ENCODE results near the gene FAHD2A. TPM values are rescaled to one million over a fixed set of nuclear protein-coding genes. Genes with fewer than 3 reads are reported as not detected.
A peak's percentile ranks its signal among the peaks of the same experiment; 100 is the strongest.

FAHD2A gene
- total and polyA plus RNA-seq, 8 donors: 23.6 to 42.3 (median 37.3) TPM

DNA sequence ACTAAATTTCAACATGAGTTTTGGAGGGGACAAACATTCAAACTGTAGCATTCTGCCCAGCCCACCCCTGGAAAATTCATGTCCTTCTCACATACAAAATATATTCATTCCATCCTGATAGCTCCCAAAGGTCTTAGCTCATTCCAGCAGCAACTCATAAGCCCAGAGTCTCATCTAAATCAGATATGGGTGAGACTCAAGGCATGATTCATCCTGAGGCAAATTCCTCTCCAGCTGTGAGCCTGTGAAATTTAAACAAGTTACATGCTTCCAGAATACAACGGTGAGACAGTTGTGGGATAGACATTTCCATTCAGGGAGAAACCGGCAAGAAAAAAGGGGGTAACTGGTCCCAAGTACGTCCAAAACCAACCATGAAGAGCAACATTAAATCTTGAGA is 43.5 kb upstream of the FAHD2A start:
- DNase-seq (no peak), ATAC-seq (peak; percentile 14)
- no peaks in the 10 kb centered on the region for H3K4me1 ChIP-seq
- intact Hi-C loops (cut with DNase I): no loop called here
- no peak overlapping the region for H3K4me3 ChIP-seq
- H3K27ac ChIP-seq: no peak overlapping the region
- TF ChIP-seq, protein P1, sequence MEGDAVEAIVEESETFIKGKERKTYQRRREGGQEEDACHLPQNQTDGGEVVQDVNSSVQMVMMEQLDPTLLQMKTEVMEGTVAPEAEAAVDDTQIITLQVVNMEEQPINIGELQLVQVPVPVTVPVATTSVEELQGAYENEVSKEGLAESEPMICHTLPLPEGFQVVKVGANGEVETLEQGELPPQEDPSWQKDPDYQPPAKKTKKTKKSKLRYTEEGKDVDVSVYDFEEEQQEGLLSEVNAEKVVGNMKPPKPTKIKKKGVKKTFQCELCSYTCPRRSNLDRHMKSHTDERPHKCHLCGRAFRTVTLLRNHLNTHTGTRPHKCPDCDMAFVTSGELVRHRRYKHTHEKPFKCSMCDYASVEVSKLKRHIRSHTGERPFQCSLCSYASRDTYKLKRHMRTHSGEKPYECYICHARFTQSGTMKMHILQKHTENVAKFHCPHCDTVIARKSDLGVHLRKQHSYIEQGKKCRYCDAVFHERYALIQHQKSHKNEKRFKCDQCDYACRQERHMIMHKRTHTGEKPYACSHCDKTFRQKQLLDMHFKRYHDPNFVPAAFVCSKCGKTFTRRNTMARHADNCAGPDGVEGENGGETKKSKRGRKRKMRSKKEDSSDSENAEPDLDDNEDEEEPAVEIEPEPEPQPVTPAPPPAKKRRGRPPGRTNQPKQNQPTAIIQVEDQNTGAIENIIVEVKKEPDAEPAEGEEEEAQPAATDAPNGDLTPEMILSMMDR (IDR thresholded peaks at IDR 0.05): no peak
- H3K9me3 ChIP-seq: no peaks in the 10 kb centered on the region
- H3K36me3 ChIP-seq: no peaks in the 10 kb centered on the region
- H3K27me3 ChIP-seq: peaks cover 0 to 4% of the 10 kb centered on the region in 2 donors

DNA sequence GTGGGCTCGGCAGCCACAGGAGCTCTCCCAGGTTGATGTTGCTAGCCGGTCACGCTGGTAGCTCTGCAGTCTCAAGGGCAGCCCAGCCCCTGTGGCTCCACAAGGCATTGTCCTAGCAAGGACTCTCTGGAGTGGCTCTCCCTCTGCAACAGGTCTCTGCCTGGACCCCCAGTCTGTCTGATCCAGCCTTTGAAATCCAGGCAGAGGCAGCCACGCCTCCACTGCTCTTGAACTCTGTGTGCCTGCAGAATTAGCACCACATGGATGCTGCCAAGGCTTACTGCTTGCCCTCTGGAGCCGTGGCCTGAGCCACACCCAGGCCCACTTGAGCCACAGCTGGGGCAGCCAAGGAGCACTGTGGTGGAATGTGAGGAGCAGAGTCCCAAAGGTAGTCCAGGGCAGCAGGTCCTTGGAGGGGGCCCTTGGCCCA is 43.0 kb upstream of the FAHD2A start:
- no peaks in the 10 kb centered on the region for H3K9me3 ChIP-seq
- TF ChIP-seq, protein P1 (IDR thresholded peaks at IDR 0.05): no peak
- no peak overlapping the region for H3K4me3 ChIP-seq
- ATAC-seq (no peak), DNase-seq (peak in 2 of 4 donors; percentile 14 to 57)
- no peaks in the 10 kb centered on the region for H3K36me3 ChIP-seq
- no peak overlapping the region for H3K27ac ChIP-seq
- intact Hi-C loops (cut with DNase I): no loop called here
- no peaks in the 10 kb centered on the region for H3K4me1 ChIP-seq
- H3K27me3 ChIP-seq: peaks cover 0 to 4% of the 10 kb centered on the region in 2 donors

DNA sequence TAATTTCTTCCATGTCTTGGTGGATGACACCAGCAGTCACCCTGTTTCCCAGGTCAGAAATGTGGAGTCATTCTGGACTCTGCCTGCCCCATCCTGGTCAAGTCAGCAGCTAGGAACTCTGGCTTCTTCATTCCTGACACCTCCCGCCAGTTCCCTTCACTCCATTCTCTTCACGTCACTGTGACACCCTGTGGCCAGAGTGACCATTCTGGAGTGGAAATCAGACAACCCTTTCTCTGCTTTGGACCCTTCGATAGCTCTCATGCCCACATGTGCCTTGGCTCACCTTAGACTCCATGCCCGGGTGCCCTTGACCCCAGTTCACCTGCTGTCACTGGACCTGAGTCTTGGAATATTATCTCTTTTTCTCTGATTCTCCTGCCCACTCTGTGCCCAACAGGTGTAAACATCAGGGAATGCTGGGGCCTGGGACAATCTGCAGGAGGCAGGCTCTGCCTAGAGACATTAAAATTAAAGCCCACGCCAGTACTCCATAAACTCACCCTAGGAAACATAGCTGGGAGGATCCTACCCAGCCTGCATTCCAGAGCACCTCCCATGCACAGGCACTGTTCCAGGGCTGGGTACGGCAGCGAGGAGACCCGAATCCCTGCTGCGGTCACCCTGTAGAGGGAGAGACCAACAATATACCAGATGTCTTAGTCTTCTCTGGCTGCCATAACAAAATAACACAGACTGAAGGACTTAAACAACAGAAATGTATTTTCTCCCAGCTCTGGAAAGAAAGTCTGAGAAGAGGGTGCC is 41.1 kb upstream of the FAHD2A start:
- peak in 2 of 4 donors; percentile 19 to 20 for DNase-seq
- TF ChIP-seq, protein P1 (IDR thresholded peaks at IDR 0.05): no peak
- H3K27me3 ChIP-seq: peaks cover 0 to 15% of the 10 kb centered on the region in 2 donors
- ATAC-seq: no peak
- intact Hi-C loops (cut with DNase I): no loop called here
- H3K27ac ChIP-seq: no peak overlapping the region
- H3K36me3 ChIP-seq: no peaks in the 10 kb centered on the region
- H3K4me1 ChIP-seq: no peaks in the 10 kb centered on the region
- no peak overlapping the region for H3K4me3 ChIP-seq
- no peaks in the 10 kb centered on the region for H3K9me3 ChIP-seq

DNA sequence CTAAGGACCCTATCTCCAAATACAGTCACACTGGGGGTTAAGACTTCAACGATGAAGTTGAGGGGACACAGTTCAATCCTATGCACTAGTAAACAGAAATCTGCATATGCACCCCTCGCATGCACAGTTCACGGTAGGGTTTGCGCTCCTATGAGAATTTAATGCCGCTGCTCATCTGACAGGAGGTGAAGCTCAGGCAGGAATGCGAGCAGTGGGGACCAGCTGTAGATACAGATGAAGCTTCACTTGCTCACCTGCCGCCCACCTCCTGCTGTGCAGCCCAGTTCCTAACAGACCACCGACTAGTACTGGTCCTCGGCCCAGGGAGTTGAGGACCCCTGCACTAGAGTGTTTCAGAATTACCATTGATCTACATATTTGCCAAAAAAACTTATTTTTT is 40.0 kb upstream of the FAHD2A start:
- Histone ChIP-seq H3K9me3 (no peaks in the 10 kb centered on the region), H3K4me3 (no peak overlapping the region), H3K4me1 (no peaks in the 10 kb centered on the region), H3K36me3 (no peaks in the 10 kb centered on the region), H3K27me3 (peaks cover 0 to 17% of the 10 kb centered on the region in 2 donors), H3K27ac (no peak overlapping the region)
- TF ChIP-seq, protein P1 (IDR thresholded peaks at IDR 0.05): no peak
- intact Hi-C loops (cut with DNase I): no loop called here
- ATAC-seq (no peak), DNase-seq (peak in 2 of 4 donors; percentile 7 to 30)

DNA sequence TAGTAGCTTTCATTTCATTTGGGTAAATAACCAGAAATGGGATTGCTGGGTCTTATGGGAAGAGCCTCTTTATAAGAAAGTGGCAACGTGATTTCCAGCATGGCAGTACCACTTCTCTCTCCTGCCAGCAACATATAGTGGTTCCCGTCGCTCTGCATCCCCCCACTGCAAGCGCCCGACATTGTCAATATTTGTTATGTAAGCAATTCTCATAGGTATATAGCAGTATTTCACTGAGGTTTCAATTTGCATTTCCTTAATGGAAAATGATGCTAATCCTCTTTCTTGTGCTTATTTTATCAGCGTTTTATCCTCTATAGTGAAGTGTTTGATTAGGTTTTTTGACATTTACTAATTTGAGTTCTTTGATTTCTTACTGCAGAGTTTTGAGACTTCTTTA is 36.0 kb upstream of the FAHD2A start:
- Histone ChIP-seq H3K27me3 (peaks cover 0 to 13% of the 10 kb centered on the region in 2 donors), H3K4me1 (no peaks in the 10 kb centered on the region), H3K27ac (no peak overlapping the region), H3K36me3 (no peaks in the 10 kb centered on the region), H3K4me3 (no peak overlapping the region), H3K9me3 (peaks cover 0 to 3% of the 10 kb centered on the region in 2 donors)
- intact Hi-C loops (cut with DNase I): no loop called here
- no peak for ATAC-seq
- TF ChIP-seq, protein P1 (IDR thresholded peaks at IDR 0.05): no peak
- peak in 1 of 4 donors; percentile 21 for DNase-seq
